ENCODE results near the gene ADNP2. TPM values are rescaled to one million over a fixed set of nuclear protein-coding genes. Genes with fewer than 3 reads are reported as not detected.

ADNP2 gene
- total and polyA plus RNA-seq, 2 donors from 2014 or later, result 6.0 to 21.1 TPM

GRCh38 chr18:80070825-80071224 lies 38.2 kb upstream of the ADNP2 start:
- Histone ChIP-seq H3K4me3 (ENCODE audit: low read length in 3 of 3) (no peak overlapping the region), H3K4me1 (ENCODE audit: control insufficient read depth in 2 of 3, insufficient read depth in 2 of 3, low read depth in 1 of 3, low read length in 3 of 3) (no peaks in the 10 kb centered on the region), H3K9me3 (ENCODE audit: control insufficient read depth in 2 of 3, insufficient read depth in 1 of 3, low read length in 3 of 3) (no peaks in the 10 kb centered on the region), H3K27me3 (ENCODE audit: control insufficient read depth, insufficient read depth, low read length) (no peaks in the 10 kb centered on the region), H3K27ac (ENCODE audit: low read depth in 2 of 2, low read length in 2 of 2) (no peak overlapping the region), H3K36me3 (ENCODE audit: control insufficient read depth in 2 of 3, insufficient read depth in 3 of 3, low read length in 3 of 3) (no peaks in the 10 kb centered on the region), H3K9ac (ENCODE audit: low read length in 3 of 3) (no peak overlapping the region)
- FAIRE-seq (no peak), DNase-seq (no peak)
- intact Hi-C loops (cut with DNase I), result no loop called here
- TF ChIP-seq CTCF (IDR thresholded peaks at IDR 0.05; ENCODE audit: borderline replicate concordance, extremely low read depth, insufficient read depth), result no peak

- Histone ChIP-seq H3K36me3 (ENCODE audit: control insufficient read depth in 2 of 3, insufficient read depth in 3 of 3, low read length in 3 of 3) (no peaks in the 10 kb centered on the region), H3K4me1 (ENCODE audit: control insufficient read depth in 2 of 3, insufficient read depth in 2 of 3, low read depth in 1 of 3, low read length in 3 of 3) (no peaks in the 10 kb centered on the region), H3K4me3 (ENCODE audit: low read length in 3 of 3) (no peak overlapping the region), H3K9ac (ENCODE audit: low read length in 3 of 3) (no peak overlapping the region), H3K27ac (ENCODE audit: low read depth in 2 of 2, low read length in 2 of 2) (no peak overlapping the region), H3K27me3 (ENCODE audit: control insufficient read depth, insufficient read depth, low read length) (no peaks in the 10 kb centered on the region), H3K9me3 (ENCODE audit: control insufficient read depth in 2 of 3, insufficient read depth in 1 of 3, low read length in 3 of 3) (no peaks in the 10 kb centered on the region)
- FAIRE-seq (no peak), DNase-seq (no peak)
- intact Hi-C loops (cut with DNase I), result no loop called here
- no peak for TF ChIP-seq CTCF (IDR thresholded peaks at IDR 0.05; ENCODE audit: borderline replicate concordance, extremely low read depth, insufficient read depth)
These were observed 34.9 kb upstream of the ADNP2 start for GRCh38 chr18:80074183-80074582.

GRCh38 chr18:80074697-80075096 lies 34.4 kb upstream of the ADNP2 start:
- DNase-seq (no peak), FAIRE-seq (no peak)
- Histone ChIP-seq H3K4me1 (ENCODE audit: control insufficient read depth in 2 of 3, insufficient read depth in 2 of 3, low read depth in 1 of 3, low read length in 3 of 3) (no peaks in the 10 kb centered on the region), H3K27ac (ENCODE audit: low read depth in 2 of 2, low read length in 2 of 2) (no peak overlapping the region), H3K27me3 (ENCODE audit: control insufficient read depth, insufficient read depth, low read length) (no peaks in the 10 kb centered on the region), H3K36me3 (ENCODE audit: control insufficient read depth in 2 of 3, insufficient read depth in 3 of 3, low read length in 3 of 3) (no peaks in the 10 kb centered on the region), H3K4me3 (ENCODE audit: low read length in 3 of 3) (no peak overlapping the region), H3K9ac (ENCODE audit: low read length in 3 of 3) (no peak overlapping the region), H3K9me3 (ENCODE audit: control insufficient read depth in 2 of 3, insufficient read depth in 1 of 3, low read length in 3 of 3) (no peaks in the 10 kb centered on the region)
- intact Hi-C loops (cut with DNase I), result no loop called here
- TF ChIP-seq CTCF (IDR thresholded peaks at IDR 0.05; ENCODE audit: borderline replicate concordance, extremely low read depth, insufficient read depth), result no peak

GRCh38 chr18:80075940-80076339 lies 33.1 kb upstream of the ADNP2 start:
- DNase-seq (no peak), FAIRE-seq (no peak)
- Histone ChIP-seq H3K9ac (ENCODE audit: low read length in 3 of 3) (no peak overlapping the region), H3K4me3 (ENCODE audit: low read length in 3 of 3) (no peak overlapping the region), H3K36me3 (ENCODE audit: control insufficient read depth in 2 of 3, insufficient read depth in 3 of 3, low read length in 3 of 3) (no peaks in the 10 kb centered on the region), H3K4me1 (ENCODE audit: control insufficient read depth in 2 of 3, insufficient read depth in 2 of 3, low read depth in 1 of 3, low read length in 3 of 3) (no peaks in the 10 kb centered on the region), H3K27ac (ENCODE audit: low read depth in 2 of 2, low read length in 2 of 2) (no peak overlapping the region), H3K9me3 (ENCODE audit: control insufficient read depth in 2 of 3, insufficient read depth in 1 of 3, low read length in 3 of 3) (no peaks in the 10 kb centered on the region), H3K27me3 (ENCODE audit: control insufficient read depth, insufficient read depth, low read length) (no peaks in the 10 kb centered on the region)
- intact Hi-C loops (cut with DNase I), result no loop called here
- no peak for TF ChIP-seq CTCF (IDR thresholded peaks at IDR 0.05; ENCODE audit: borderline replicate concordance, extremely low read depth, insufficient read depth)
